Skeletal muscle tissue (tissue), 4 donors: ENCODE results near the gene ACSS1. TPM values are rescaled to one million over a fixed set of nuclear protein-coding genes. Genes with fewer than 3 reads are reported as not detected.
A peak's percentile ranks its signal among the peaks of the same experiment; 100 is the strongest.

Source experiments
- H3K27ac ChIP-seq: one replicate; pipeline ENCODE4 v1.7.0; 2013; ENCODE audit warnings: mild to moderate bottlenecking, low read depth, low read length, inconsistent platforms
- H3K27me3 ChIP-seq, 3 donors: one replicate each; pipeline ENCODE4 v1.7.0; 2013; ENCODE audit warnings: low read length in 3 of 3; ENCODE audit not compliant: control insufficient read depth in 3 of 3, insufficient read depth in 3 of 3
- H3K36me3 ChIP-seq, 3 donors: one replicate each; pipeline ENCODE4 v1.7.0; 2013; ENCODE audit warnings: low read length in 3 of 3; ENCODE audit not compliant: control insufficient read depth in 3 of 3, insufficient read depth in 3 of 3
- H3K4me1 ChIP-seq, 3 donors: one replicate each; pipeline ENCODE4 v1.7.0; 2013; ENCODE audit warnings: low read length in 3 of 3, mild to moderate bottlenecking in 3 of 3; ENCODE audit not compliant: control insufficient read depth in 3 of 3, insufficient read depth in 3 of 3
- H3K4me3 ChIP-seq, 3 donors: one replicate each; pipeline ENCODE4 v1.7.0; 2013; ENCODE audit warnings: low read length in 3 of 3
- H3K9ac ChIP-seq, 3 donors: one replicate each; pipeline ENCODE4 v1.7.0; 2013; ENCODE audit warnings: low read length in 3 of 3, mild to moderate bottlenecking in 3 of 3, moderate library complexity in 2 of 3, low read depth in 1 of 3
- H3K9me3 ChIP-seq, 3 donors: one replicate each; pipeline ENCODE4 v1.7.0; 2013; ENCODE audit warnings: low read length in 3 of 3; ENCODE audit not compliant: control insufficient read depth in 3 of 3
- total RNA-seq: library from RNA; depleted of rRNA; stranded (reverse); fragments of >200 nt; gene quantifications from one replicate; pipeline ENCODE4 v1.2.3, GENCODE V29; 2014
- donor health status: Osteomylitis.

ACSS1 gene
- total RNA-seq, 1 donor from 2014 or later = 8.9 TPM

GRCh38 chr20:25016471-25016870 is 41.5 kb downstream of the ACSS1 start:
- Histone ChIP-seq H3K36me3 (peaks cover 58 to 80% (median 59%) of the 10 kb centered on the region in 3 donors), H3K4me1 (peaks cover 28 to 57% (median 48%) of the 10 kb centered on the region in 3 donors), H3K9me3 (no peaks in the 10 kb centered on the region), H3K27me3 (no peaks in the 10 kb centered on the region), H3K4me3 (no peak overlapping the region), H3K27ac (no peak overlapping the region), H3K9ac (no peak overlapping the region)

- Histone ChIP-seq H3K9ac (no peak overlapping the region), H3K4me3 (no peak overlapping the region), H3K27me3 (no peaks in the 10 kb centered on the region), H3K4me1 (peaks cover 27 to 57% (median 48%) of the 10 kb centered on the region in 3 donors), H3K36me3 (peaks cover 59 to 81% (median 59%) of the 10 kb centered on the region in 3 donors), H3K9me3 (no peaks in the 10 kb centered on the region), H3K27ac (no peak overlapping the region)
Measured at GRCh38 chr20:25015986-25016385, 42.0 kb downstream of the ACSS1 start.

- Histone ChIP-seq H3K4me1 (peaks cover 21 to 59% (median 49%) of the 10 kb centered on the region in 3 donors), H3K9me3 (no peaks in the 10 kb centered on the region), H3K27ac (no peak overlapping the region), H3K27me3 (no peaks in the 10 kb centered on the region), H3K9ac (no peak overlapping the region), H3K36me3 (peaks cover 63 to 80% (median 69%) of the 10 kb centered on the region in 3 donors), H3K4me3 (no peak overlapping the region)
Measured at GRCh38 chr20:25014816-25015215, 43.1 kb downstream of the ACSS1 start.

- peaks cover 21 to 59% (median 52%) of the 10 kb centered on the region in 3 donors for H3K4me1 ChIP-seq
- H3K9me3 ChIP-seq = no peaks in the 10 kb centered on the region
- H3K9ac ChIP-seq = no peak overlapping the region
- peaks cover 65 to 81% (median 71%) of the 10 kb centered on the region in 3 donors for H3K36me3 ChIP-seq
- H3K4me3 ChIP-seq = no peak overlapping the region
- H3K27ac ChIP-seq = no peak overlapping the region
- no peaks in the 10 kb centered on the region for H3K27me3 ChIP-seq
Measured at GRCh38 chr20:25013478-25014380, 44.2 kb downstream of the ACSS1 start.

- H3K9ac ChIP-seq = peak overlapping the region in 2 of 3 donors; percentile 13 to 76
Measured at GRCh38 chr20:25012616-25013189, 45.2 kb downstream of the ACSS1 start.

GRCh38 chr20:25011831-25012241 is 46.1 kb downstream of the ACSS1 start:
- Histone ChIP-seq H3K27ac (peak overlapping the region; percentile 3), H3K27me3 (no peaks in the 10 kb centered on the region), H3K9me3 (no peaks in the 10 kb centered on the region), H3K4me3 (peak overlapping the region in 1 of 3 donors; percentile 29), H3K4me1 (peaks cover 18 to 49% (median 42%) of the 10 kb centered on the region in 3 donors), H3K36me3 (peaks cover 80 to 86% (median 82%) of the 10 kb centered on the region in 3 donors), H3K9ac (peak overlapping the region in 2 of 3 donors; percentile 13 to 76)

More at GRCh38 chr20:25012616-25013189, 45.2 kb downstream of the ACSS1 start:
- Histone ChIP-seq H3K36me3 (peaks cover 74 to 84% (median 79%) of the 10 kb centered on the region in 3 donors), H3K9me3 (no peaks in the 10 kb centered on the region), H3K27ac (no peak overlapping the region), H3K4me1 (peaks cover 21 to 55% (median 50%) of the 10 kb centered on the region in 3 donors), H3K27me3 (no peaks in the 10 kb centered on the region), H3K4me3 (no peak overlapping the region)

- Histone ChIP-seq H3K4me1 (peaks cover 18 to 49% (median 42%) of the 10 kb centered on the region in 3 donors), H3K9me3 (no peaks in the 10 kb centered on the region), H3K9ac (peak overlapping the region in 1 of 3 donors; percentile 76), H3K27me3 (no peaks in the 10 kb centered on the region), H3K4me3 (no peak overlapping the region), H3K36me3 (peaks cover 81 to 86% (median 82%) of the 10 kb centered on the region in 3 donors), H3K27ac (no peak overlapping the region)
Measured at GRCh38 chr20:25011261-25011660, 46.7 kb downstream of the ACSS1 start.

- H3K4me3 ChIP-seq = no peak overlapping the region
- peaks cover 18 to 49% (median 42%) of the 10 kb centered on the region in 3 donors for H3K4me1 ChIP-seq
- H3K27ac ChIP-seq = peak overlapping the region; percentile 5
- H3K9me3 ChIP-seq = no peaks in the 10 kb centered on the region
- H3K9ac ChIP-seq = peak overlapping the region in 1 of 3 donors; percentile 54
- peaks cover 75 to 83% (median 77%) of the 10 kb centered on the region in 3 donors for H3K36me3 ChIP-seq
- H3K27me3 ChIP-seq = no peaks in the 10 kb centered on the region
Measured at GRCh38 chr20:25009218-25010145, 48.5 kb downstream of the ACSS1 start.
